ENCODE measurements around the gene PDCD7. TPM values are rescaled to one million over a fixed set of nuclear protein-coding genes. Genes with fewer than 3 reads are reported as not detected.

PDCD7 gene
- polyA plus RNA-seq, 2 of the 4 experiments (the other 2 are of a cell fraction) = 19.0 to 23.7 TPM

DNA sequence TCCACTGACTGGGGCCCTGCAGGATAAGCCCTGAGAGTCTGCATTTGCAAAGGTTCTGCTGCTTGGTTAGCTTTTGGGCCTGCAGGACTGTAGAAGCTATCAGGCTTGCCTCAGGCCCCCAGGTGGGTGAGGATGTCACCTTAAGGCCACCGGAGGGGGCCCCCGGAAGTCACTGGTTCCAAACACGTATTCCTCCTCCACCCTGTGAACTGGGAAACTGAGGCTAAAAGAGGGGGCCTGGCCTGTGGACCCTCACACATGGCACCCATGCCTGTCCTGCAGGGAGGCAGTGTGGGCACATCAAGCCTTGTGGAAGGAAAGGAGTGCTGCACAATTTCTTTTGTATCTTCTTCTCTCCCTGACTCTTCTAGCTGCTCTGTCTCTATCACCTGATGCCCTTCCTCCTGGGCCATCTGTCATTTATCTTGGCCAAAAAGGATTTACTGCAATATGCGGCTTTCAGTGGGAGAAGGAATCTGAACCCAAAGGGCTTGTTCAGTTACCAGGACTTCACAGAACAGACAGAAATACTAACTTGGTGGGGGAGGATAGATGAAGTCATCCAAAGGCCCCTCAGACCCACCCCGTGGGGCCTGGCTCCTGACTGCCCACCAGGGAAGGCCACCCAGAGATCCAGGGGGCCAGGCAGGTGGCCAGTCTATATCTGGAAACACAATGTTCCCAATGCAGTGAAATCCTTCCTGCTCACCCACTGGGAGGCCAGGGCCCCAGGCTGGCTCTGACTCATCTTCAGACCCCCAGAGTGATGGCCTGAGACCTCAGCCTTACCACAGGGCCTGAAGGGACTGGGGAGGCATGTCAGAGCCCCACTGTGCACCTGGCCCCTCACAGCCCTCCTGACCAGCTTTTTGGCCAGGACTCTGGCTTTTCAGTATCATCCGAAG lies 36.9 kb downstream of the PDCD7 start (continued):
- TF ChIP-seq, protein P1, sequence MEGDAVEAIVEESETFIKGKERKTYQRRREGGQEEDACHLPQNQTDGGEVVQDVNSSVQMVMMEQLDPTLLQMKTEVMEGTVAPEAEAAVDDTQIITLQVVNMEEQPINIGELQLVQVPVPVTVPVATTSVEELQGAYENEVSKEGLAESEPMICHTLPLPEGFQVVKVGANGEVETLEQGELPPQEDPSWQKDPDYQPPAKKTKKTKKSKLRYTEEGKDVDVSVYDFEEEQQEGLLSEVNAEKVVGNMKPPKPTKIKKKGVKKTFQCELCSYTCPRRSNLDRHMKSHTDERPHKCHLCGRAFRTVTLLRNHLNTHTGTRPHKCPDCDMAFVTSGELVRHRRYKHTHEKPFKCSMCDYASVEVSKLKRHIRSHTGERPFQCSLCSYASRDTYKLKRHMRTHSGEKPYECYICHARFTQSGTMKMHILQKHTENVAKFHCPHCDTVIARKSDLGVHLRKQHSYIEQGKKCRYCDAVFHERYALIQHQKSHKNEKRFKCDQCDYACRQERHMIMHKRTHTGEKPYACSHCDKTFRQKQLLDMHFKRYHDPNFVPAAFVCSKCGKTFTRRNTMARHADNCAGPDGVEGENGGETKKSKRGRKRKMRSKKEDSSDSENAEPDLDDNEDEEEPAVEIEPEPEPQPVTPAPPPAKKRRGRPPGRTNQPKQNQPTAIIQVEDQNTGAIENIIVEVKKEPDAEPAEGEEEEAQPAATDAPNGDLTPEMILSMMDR (IDR thresholded peaks at IDR 0.05) = no peak
- no peak for TF ChIP-seq FOSB (CRISPR knock-in tag; IDR thresholded peaks at IDR 0.05)

DNA sequence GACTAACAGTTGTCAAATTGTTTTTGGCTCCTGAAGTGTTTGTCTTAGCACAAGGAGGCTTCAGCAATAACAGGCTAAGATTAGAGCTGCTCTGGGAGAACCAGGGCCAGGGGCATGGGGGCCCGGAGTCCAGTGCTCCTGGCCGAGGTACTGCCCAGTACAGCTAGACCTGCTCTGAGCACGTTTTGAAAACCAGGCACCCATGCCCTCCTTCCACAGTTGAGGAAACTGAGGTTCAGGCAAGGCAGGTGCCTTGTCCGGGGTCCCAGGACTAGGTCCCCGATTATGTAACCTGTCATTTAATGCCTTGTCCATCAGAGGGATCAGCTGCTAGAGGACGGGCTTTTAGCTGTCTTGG lies 37.9 kb downstream of the PDCD7 start:
- FAIRE-seq = no peak
- TF ChIP-seq CHD2 (IDR thresholded peaks at IDR 0.05; ENCODE audit: low read length, partially characterized antibody) = no peak
- TF ChIP-seq ESRRA (IDR thresholded peaks at IDR 0.05; ENCODE audit: borderline replicate concordance, low read length) = no peak
- TF ChIP-seq ZFP36 (IDR thresholded peaks at IDR 0.05; ENCODE audit: borderline replicate concordance, partially characterized antibody) = no peak
- TF ChIP-seq TFCP2L1 (CRISPR knock-in tag; IDR thresholded peaks at IDR 0.05) = no peak
- no peak for TF ChIP-seq JUN (IDR thresholded peaks at IDR 0.05)
- TF ChIP-seq, protein P1 (IDR thresholded peaks at IDR 0.05) = no peak
- TF ChIP-seq POLR2AphosphoS2 (conservative IDR thresholded peaks at IDR 0.05; ENCODE audit: low read length) = no peak
- no peak for TF ChIP-seq NR3C1 (IDR thresholded peaks at IDR 0.05)
- TF ChIP-seq ZSCAN20 (CRISPR knock-in tag; IDR thresholded peaks at IDR 0.05) = no peak
- TF ChIP-seq RCOR1 (IDR thresholded peaks at IDR 0.05; ENCODE audit: low read depth, low read length) = no peak
- no peak for TF ChIP-seq HDAC2 (IDR thresholded peaks at IDR 0.05)
- no peak for TF ChIP-seq HOXB13 (CRISPR knock-in tag; IDR thresholded peaks at IDR 0.05; ENCODE audit: low read depth)
- TF ChIP-seq, protein P2, sequence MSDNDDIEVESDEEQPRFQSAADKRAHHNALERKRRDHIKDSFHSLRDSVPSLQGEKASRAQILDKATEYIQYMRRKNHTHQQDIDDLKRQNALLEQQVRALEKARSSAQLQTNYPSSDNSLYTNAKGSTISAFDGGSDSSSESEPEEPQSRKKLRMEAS (IDR thresholded peaks at IDR 0.05) = no peak
- no peak for TF ChIP-seq ZC3H11A (IDR thresholded peaks at IDR 0.05)
- TF ChIP-seq RAD21 (conservative IDR thresholded peaks at IDR 0.05 in 1 of 2, IDR thresholded peaks at IDR 0.05 in 1 of 2) = no peak
- ATAC-seq = no peak
- no peak for DNase-seq (ENCODE audit: low read depth in 1 of 2, low spot score in 1 of 2)
- CTCF ChIA-PET = interaction anchor here (1.5 to 5.9 kb wide), 5 partner anchors 9 to 62 kb away, joined by 5 to 29 read pairs (median 17); partner anchors contain the start of gene KBTBD13
- POLR2A ChIA-PET = no interaction called here
- no peaks in the 10 kb centered on the region for H3K4me1 ChIP-seq
- no peaks in the 10 kb centered on the region for H3K9me3 ChIP-seq
- no peak overlapping the region for H3K4me2 ChIP-seq
- no peak overlapping the region for H3K4me3 ChIP-seq
- no peak overlapping the region for H3K27ac ChIP-seq
- 77% methylated on average over 6 of the region's 6 CpGs for WGBS (ENCODE audit: missing lambda C conversion rate)

DNA sequence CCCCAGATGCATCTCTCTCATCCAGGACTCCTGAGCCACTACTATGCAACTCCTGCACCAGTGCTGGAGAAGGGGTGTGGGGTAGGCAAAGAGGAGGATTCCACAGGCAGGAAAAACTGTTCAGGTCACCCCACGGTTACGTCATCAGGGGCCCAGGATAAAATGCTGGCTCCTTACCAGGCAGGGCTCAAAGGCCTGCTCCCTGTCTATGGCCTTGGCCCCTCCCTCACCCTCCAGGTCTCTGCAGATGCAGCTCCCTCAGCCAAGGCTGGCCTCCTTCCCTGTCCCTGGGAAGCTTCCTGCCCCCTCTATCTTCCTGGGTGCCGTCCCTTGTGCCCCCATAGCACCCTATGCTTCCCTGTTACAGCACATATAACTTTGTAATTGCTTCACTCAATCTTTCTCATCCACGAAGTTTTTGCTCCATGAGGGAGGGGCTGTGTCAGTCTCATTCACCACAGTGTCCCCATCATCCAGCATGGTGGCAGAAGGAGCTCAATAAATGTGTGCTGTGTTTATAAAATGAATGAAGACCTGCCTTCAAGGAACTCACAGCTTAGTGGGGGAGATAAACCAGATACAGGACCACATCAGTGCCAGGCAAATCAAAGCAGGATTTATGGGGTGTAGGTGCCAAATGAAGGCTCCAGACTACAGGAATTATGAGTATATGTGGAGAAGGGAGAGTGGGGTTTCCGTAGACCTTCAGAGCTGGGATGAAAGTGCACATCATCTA lies 38.4 kb downstream of the PDCD7 start:
- Histone ChIP-seq H3K4me3 (no peak overlapping the region), H3K9me3 (no peaks in the 10 kb centered on the region), H3K27ac (no peak overlapping the region), H3K4me1 (no peaks in the 10 kb centered on the region), H3K4me2 (no peak overlapping the region)
- CTCF ChIA-PET = interaction anchor here (1.0 to 5.9 kb wide), 6 partner anchors 8 to 61 kb away, joined by 3 to 29 read pairs (median 16); partner anchors contain the start of gene KBTBD13
- POLR2A ChIA-PET = no interaction called here
- FAIRE-seq (no peak), DNase-seq (ENCODE audit: low read depth in 1 of 2, low spot score in 1 of 2) (no peak), ATAC-seq (no peak; a peak in 2 of 6 replicates)
- 78% methylated on average over 5 of the region's 5 CpGs for WGBS (ENCODE audit: missing lambda C conversion rate)
- TF ChIP-seq CHD2 (IDR thresholded peaks at IDR 0.05; ENCODE audit: low read length, partially characterized antibody) (no peak), CEBPB (IDR thresholded peaks at IDR 0.05) (no peak), HOXB5 (CRISPR knock-in tag; IDR thresholded peaks at IDR 0.05) (no peak), HOXA7 (CRISPR knock-in tag; IDR thresholded peaks at IDR 0.05) (no peak), JUN (IDR thresholded peaks at IDR 0.05) (no peak), CBX2 (IDR thresholded peaks at IDR 0.05; ENCODE audit: borderline replicate concordance, low read depth) (no peak), MAFK (IDR thresholded peaks at IDR 0.05; ENCODE audit: partially characterized antibody) (no peak), MAZ (IDR thresholded peaks at IDR 0.05; ENCODE audit: borderline replicate concordance, low read depth, low read length) (no peak), HOXB13 (CRISPR knock-in tag; IDR thresholded peaks at IDR 0.05; ENCODE audit: low read depth) (no peak), JUNB (IDR thresholded peaks at IDR 0.05) (no peak), RARB (CRISPR knock-in tag; IDR thresholded peaks at IDR 0.05) (no peak), RNF2 (IDR thresholded peaks at IDR 0.05; ENCODE audit: borderline replicate concordance, low read depth) (no peak), RAD21 (conservative IDR thresholded peaks at IDR 0.05 in 1 of 2, IDR thresholded peaks at IDR 0.05 in 1 of 2) (no peak)
- TF ChIP-seq, protein P3, sequence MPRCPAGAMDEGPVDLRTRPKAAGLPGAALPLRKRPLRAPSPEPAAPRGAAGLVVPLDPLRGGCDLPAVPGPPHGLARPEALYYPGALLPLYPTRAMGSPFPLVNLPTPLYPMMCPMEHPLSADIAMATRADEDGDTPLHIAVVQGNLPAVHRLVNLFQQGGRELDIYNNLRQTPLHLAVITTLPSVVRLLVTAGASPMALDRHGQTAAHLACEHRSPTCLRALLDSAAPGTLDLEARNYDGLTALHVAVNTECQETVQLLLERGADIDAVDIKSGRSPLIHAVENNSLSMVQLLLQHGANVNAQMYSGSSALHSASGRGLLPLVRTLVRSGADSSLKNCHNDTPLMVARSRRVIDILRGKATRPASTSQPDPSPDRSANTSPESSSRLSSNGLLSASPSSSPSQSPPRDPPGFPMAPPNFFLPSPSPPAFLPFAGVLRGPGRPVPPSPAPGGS (IDR thresholded peaks at IDR 0.05) = no peak
- TF ChIP-seq, protein P4, sequence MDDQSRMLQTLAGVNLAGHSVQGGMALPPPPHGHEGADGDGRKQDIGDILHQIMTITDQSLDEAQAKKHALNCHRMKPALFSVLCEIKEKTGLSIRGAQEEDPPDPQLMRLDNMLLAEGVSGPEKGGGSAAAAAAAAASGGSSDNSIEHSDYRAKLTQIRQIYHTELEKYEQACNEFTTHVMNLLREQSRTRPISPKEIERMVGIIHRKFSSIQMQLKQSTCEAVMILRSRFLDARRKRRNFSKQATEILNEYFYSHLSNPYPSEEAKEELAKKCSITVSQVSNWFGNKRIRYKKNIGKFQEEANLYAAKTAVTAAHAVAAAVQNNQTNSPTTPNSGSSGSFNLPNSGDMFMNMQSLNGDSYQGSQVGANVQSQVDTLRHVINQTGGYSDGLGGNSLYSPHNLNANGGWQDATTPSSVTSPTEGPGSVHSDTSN (IDR thresholded peaks at IDR 0.05) = no peak
